HFF-Myc (cell line): ENCODE data around the gene ASF1A.

ENCODE experiments used
- DNase-seq: peaks from one replicate; pipeline ENCODE4 v3.0.0-alpha.2; 2011; ENCODE audit warnings: low read depth; ENCODE audit errors: extremely low read depth
- H3K4me3 ChIP-seq: replicated peaks from 2 replicates; pipeline ENCODE4 v1.5.1; 2011; ENCODE audit warnings: low read depth, mild to moderate bottlenecking, control low read depth, low read length
- TF ChIP-seq, protein P1 (sequence below): IDR thresholded peaks from 2 replicates; pipeline ENCODE4 v1.5.1; 2012; ENCODE audit warnings: mild to moderate bottlenecking, low read depth, low read length, control low read depth; ENCODE audit errors: missing control alignments

ASF1A gene

GRCh38 chr6:118893807-118894424 lies at the start of gene ASF1A:
Gene ASF1A (plus strand): TSS chr6:118894152. CDS start chr6:118894414, 262 bp downstream.
- TF ChIP-seq, protein P1, sequence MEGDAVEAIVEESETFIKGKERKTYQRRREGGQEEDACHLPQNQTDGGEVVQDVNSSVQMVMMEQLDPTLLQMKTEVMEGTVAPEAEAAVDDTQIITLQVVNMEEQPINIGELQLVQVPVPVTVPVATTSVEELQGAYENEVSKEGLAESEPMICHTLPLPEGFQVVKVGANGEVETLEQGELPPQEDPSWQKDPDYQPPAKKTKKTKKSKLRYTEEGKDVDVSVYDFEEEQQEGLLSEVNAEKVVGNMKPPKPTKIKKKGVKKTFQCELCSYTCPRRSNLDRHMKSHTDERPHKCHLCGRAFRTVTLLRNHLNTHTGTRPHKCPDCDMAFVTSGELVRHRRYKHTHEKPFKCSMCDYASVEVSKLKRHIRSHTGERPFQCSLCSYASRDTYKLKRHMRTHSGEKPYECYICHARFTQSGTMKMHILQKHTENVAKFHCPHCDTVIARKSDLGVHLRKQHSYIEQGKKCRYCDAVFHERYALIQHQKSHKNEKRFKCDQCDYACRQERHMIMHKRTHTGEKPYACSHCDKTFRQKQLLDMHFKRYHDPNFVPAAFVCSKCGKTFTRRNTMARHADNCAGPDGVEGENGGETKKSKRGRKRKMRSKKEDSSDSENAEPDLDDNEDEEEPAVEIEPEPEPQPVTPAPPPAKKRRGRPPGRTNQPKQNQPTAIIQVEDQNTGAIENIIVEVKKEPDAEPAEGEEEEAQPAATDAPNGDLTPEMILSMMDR = peak; percentile 47
- peak; percentile 97 for DNase-seq
- H3K4me3 ChIP-seq = peak within 1 kb of the TSS; percentile 82

GRCh38 chr6:118844915-118845314 lies 49.0 kb upstream of the ASF1A start:
- TF ChIP-seq, protein P1 = no peak
- no peak overlapping the region for H3K4me3 ChIP-seq
- DNase-seq = no peak

DNA sequence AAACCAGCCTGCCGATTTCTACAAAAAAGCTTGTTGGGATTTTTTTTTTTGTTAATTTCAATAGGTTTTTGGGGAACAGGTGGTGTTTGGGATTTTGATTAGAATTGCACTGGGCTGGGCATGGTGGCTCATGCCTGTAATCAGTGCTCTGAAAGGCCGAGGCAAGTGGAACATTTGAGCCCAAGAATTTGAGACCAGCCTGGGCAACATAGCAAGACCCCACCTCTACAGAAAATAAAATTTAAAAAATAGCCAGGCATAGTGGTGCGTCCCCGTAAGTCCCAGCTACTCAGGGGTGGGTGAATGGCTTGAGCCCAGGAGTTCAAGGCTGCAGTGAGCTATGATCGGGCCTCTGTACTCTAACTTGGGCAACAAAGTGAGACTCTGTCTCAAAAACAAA lies 40.5 kb upstream of the ASF1A start:
- TF ChIP-seq, protein P1 = no peak
- H3K4me3 ChIP-seq = no peak overlapping the region
- no peak for DNase-seq

- H3K4me3 ChIP-seq = no peak overlapping the region
- TF ChIP-seq, protein P1 = no peak
- no peak for DNase-seq
Measured at GRCh38 chr6:118856301-118856700, 37.7 kb upstream of the ASF1A start.

DNA sequence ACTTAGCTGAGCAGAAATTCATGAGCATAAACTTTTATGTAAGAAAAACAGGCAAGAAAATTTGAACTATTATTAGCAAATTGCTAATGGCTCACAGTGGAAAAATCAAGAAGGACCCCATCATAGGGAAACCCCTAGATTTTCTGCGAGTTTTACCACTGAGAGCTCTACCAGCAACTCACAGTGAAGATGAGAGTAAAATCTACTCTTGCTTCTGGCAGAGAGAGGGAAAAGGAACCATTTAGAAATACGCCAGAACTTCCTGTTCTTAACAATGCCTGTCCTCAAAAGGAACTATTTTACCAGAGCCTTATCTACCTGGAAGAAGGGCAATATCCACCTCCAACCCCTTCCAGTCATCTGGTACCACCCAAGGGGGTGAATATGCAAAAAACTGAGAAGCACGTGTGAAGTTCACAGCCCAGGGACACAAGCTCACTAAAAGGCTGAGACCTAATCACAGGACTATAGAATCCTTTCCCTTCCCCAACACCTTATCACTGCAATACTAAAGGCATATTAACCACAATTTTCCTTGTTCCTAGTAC lies 34.4 kb upstream of the ASF1A start:
- no peak for DNase-seq
- no peak overlapping the region for H3K4me3 ChIP-seq
- TF ChIP-seq, protein P1 = no peak

DNA sequence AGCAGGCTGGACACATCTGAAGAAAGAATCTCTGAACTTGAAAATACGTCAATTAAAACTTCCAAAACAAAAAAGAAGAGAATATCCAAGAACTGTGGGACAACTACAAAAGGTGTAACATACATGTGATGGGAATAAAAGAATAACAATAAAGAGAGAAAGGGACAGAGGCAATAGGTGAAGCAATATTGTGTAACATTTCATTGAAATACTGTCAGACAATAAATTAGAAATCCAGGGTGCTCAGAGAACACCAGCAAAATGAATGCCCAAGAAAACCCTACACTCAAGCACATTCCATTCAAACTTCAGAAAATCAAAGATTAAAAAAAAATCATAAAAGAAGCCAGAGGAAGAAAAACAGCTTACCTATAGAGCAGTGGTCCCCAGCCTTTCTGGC lies 33.6 kb upstream of the ASF1A start:
- no peak overlapping the region for H3K4me3 ChIP-seq
- TF ChIP-seq, protein P1 = no peak
- DNase-seq = no peak
